Astrocyte (in vitro differentiated cells and primary cell): ENCODE results near the gene GRK5. TPM values are rescaled to one million over a fixed set of nuclear protein-coding genes. Genes with fewer than 3 reads are reported as not detected.

Source experiments
- DNase-seq: peaks from one replicate; pipeline ENCODE4 v3.0.0-alpha.2; 2010; ENCODE audit warnings: low read depth
- FAIRE-seq: peaks from 2 replicates; lab custom pipeline; 2011; peaks lifted over from hg19 to GRCh38; lab: Jason Lieb, UNC
- H2AFZ ChIP-seq: 2 replicates; pipeline ENCODE4 v1.6.0; 2012; ENCODE audit warnings: low read depth, low read length, inconsistent platforms
- H3K27ac ChIP-seq: 2 replicates; pipeline ENCODE4 v1.5.1; 2011; ENCODE audit warnings: low read depth, low read length, inconsistent platforms
- H3K27me3 ChIP-seq: 2 replicates; pipeline ENCODE4 v1.6.0; 2011; ENCODE audit warnings: low read length, inconsistent platforms; ENCODE audit not compliant: insufficient read depth
- H3K36me3 ChIP-seq: 2 replicates; pipeline ENCODE4 v1.5.1; 2011; ENCODE audit warnings: low read length, inconsistent platforms; ENCODE audit not compliant: insufficient read depth
- H3K4me1 ChIP-seq: 2 replicates; pipeline ENCODE4 v1.5.1; 2011; ENCODE audit warnings: low read length, inconsistent platforms; ENCODE audit not compliant: insufficient read depth
- H3K4me2 ChIP-seq: 2 replicates; pipeline ENCODE4 v1.6.0; 2012; ENCODE audit warnings: low read length, inconsistent platforms
- H3K4me3 ChIP-seq: 2 replicates; pipeline ENCODE4 v1.5.1; 2011; ENCODE audit warnings: low read depth, mild to moderate bottlenecking, low read length, inconsistent platforms; ENCODE audit not compliant: insufficient read depth
- H3K79me2 ChIP-seq: 2 replicates; pipeline ENCODE4 v1.6.0; 2012; ENCODE audit warnings: mild to moderate bottlenecking, low read length, inconsistent platforms; ENCODE audit not compliant: insufficient read depth
- H3K9ac ChIP-seq: 2 replicates; pipeline ENCODE4 v1.6.0; 2012; ENCODE audit warnings: mild to moderate bottlenecking, low read length, inconsistent platforms
- H3K9me3 ChIP-seq: 2 replicates; pipeline ENCODE4 v1.5.1; 2012; ENCODE audit warnings: low read depth, mild to moderate bottlenecking, low read length, inconsistent platforms; ENCODE audit not compliant: insufficient read depth
- H4K20me1 ChIP-seq: 2 replicates; pipeline ENCODE4 v1.6.0; 2012; ENCODE audit warnings: low read length, inconsistent platforms; ENCODE audit not compliant: insufficient read depth
- H3K27ac Mint-ChIP-seq: one replicate; pipeline ENCODE4 v1.8.0; 2021; ENCODE audit warnings: mild to moderate bottlenecking, mixed read lengths; ENCODE audit not compliant: unreplicated experiment
- H3K27me3 Mint-ChIP-seq: one replicate; pipeline ENCODE4 v1.8.0; 2021; ENCODE audit warnings: low read depth, mixed read lengths; ENCODE audit not compliant: unreplicated experiment
- H3K36me3 Mint-ChIP-seq: one replicate; pipeline ENCODE4 v1.8.0; 2021; ENCODE audit warnings: low read depth, mixed read lengths; ENCODE audit not compliant: unreplicated experiment
- H3K4me1 Mint-ChIP-seq: one replicate; pipeline ENCODE4 v1.8.0; 2021; ENCODE audit warnings: low read depth, mixed read lengths; ENCODE audit not compliant: unreplicated experiment
- H3K4me3 Mint-ChIP-seq: one replicate; pipeline ENCODE4 v1.8.0; 2021; ENCODE audit warnings: mild to moderate bottlenecking, moderate library complexity, mixed read lengths; ENCODE audit not compliant: unreplicated experiment
- H3K9me3 Mint-ChIP-seq: one replicate; pipeline ENCODE4 v1.8.0; 2021; ENCODE audit warnings: mild to moderate bottlenecking, mixed read lengths; ENCODE audit not compliant: unreplicated experiment
- EZH2 ChIP-seq: IDR thresholded peaks from 2 replicates; pipeline ENCODE4 v1.6.1; 2012; ENCODE audit warnings: mild to moderate bottlenecking, low read length, inconsistent platforms; ENCODE audit not compliant: insufficient read depth
- total RNA-seq: library from RNA; stranded (reverse); gene quantifications from 2 replicates; pipeline ENCODE4 v1.2.1, GENCODE V29; 2021
- TF ChIP-seq, protein P1 (sequence below): IDR thresholded peaks from 2 replicates; pipeline ENCODE4 v1.5.1; 2011; ENCODE audit warnings: low read depth, mild to moderate bottlenecking, inconsistent platforms, low read length, moderate library complexity; ENCODE audit not compliant: insufficient read depth

Gene GRK5
- total RNA-seq, 1 donor from 2014 or later: 8.5 TPM

DNA sequence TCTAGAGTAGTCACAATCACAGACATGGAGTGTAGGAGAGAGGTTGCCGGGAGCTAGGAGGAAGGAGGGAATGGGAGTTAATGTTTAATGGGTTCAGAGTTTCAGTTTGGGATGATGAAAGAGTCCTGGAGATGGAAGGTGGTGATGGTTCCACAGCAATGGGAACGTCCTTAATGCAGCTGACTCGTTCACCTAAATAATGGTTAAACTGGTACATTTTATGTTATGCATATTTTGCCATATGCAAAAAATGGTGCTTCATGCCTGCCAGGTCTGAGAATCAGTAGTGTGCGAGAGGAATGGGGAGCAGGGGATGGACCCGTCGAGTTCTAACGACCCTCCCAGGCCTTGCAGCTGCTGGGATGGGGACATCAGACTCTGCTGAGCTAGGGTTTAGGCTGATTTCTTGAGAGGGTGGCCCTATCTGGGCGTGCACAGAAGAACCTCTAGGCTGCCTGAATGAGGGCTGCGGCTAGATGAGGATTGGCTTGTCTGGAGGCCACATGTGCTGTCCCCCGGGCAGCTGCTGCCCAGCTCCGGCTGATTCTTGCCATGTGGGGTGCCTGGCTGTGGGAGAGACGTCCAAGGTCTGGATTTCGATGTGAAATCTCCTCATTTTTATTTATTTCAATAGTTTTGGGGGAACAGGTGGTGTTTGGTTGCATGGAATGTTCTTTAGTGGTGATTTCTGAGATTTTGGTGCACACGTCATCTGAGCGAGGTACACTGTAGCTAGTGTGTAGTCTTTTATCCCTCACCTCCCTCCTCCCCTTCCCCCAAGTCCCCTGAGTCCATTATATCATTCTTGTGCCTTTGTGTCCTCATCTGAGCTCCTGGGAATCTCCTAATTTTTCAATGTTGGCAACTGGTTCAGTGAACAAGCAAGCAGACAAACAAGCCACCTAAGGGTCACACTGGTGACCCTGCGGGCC, 116.0 kb downstream of the GRK5 start:
- peaks cover 8% of the 10 kb centered on the region for H3K27me3 Mint-ChIP-seq
- H2AFZ ChIP-seq: no peak overlapping the region
- no peaks in the 10 kb centered on the region for H3K9me3 Mint-ChIP-seq
- no peak overlapping the region for H3K4me2 ChIP-seq
- H3K27ac Mint-ChIP-seq: no peak overlapping the region
- H3K9ac ChIP-seq: no peak overlapping the region
- H3K27ac ChIP-seq: no peak overlapping the region
- no peak overlapping the region for H3K4me3 Mint-ChIP-seq
- no peak for TF ChIP-seq EZH2
- TF ChIP-seq, protein P1, sequence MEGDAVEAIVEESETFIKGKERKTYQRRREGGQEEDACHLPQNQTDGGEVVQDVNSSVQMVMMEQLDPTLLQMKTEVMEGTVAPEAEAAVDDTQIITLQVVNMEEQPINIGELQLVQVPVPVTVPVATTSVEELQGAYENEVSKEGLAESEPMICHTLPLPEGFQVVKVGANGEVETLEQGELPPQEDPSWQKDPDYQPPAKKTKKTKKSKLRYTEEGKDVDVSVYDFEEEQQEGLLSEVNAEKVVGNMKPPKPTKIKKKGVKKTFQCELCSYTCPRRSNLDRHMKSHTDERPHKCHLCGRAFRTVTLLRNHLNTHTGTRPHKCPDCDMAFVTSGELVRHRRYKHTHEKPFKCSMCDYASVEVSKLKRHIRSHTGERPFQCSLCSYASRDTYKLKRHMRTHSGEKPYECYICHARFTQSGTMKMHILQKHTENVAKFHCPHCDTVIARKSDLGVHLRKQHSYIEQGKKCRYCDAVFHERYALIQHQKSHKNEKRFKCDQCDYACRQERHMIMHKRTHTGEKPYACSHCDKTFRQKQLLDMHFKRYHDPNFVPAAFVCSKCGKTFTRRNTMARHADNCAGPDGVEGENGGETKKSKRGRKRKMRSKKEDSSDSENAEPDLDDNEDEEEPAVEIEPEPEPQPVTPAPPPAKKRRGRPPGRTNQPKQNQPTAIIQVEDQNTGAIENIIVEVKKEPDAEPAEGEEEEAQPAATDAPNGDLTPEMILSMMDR: no peak
- DNase-seq: no peak
- H3K79me2 ChIP-seq: peaks cover 7% of the 10 kb centered on the region
- H4K20me1 ChIP-seq: peaks cover 23% of the 10 kb centered on the region
- H3K36me3 ChIP-seq: no peaks in the 10 kb centered on the region
- peaks cover 11% of the 10 kb centered on the region for H3K36me3 Mint-ChIP-seq
- H3K4me1 ChIP-seq: peaks cover 1% of the 10 kb centered on the region
- no peak for FAIRE-seq
- no peaks in the 10 kb centered on the region for H3K27me3 ChIP-seq
- H3K9me3 ChIP-seq: no peaks in the 10 kb centered on the region
- H3K4me1 Mint-ChIP-seq: peaks cover 12% of the 10 kb centered on the region
- H3K4me3 ChIP-seq: no peak overlapping the region

DNA sequence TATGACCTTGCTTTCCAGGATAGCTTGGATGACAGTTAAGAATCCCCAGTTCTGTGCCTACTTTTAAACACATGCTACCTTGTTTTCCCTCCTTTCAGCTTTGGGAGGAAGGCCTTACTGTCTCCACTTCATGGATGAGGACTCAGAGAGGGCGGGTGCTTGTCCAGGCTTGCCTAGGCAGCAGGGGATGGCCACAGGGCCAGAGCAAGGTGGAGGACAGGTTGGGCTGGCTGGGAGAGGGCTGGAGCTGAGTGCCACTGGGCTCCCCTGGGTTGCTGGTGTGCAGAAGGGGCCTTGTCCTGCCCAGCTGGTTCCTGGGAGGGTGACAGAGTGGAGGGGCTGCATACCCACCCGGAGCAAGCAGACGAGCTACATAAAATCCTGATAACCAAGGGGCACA, 117.8 kb downstream of the GRK5 start:
- Histone ChIP-seq H3K9me3 (no peaks in the 10 kb centered on the region), H3K9ac (no peak overlapping the region), H3K4me1 (no peaks in the 10 kb centered on the region), H3K4me2 (no peak overlapping the region), H3K27me3 (no peaks in the 10 kb centered on the region), H2AFZ (no peak overlapping the region), H3K4me3 (no peak overlapping the region), H3K36me3 (no peaks in the 10 kb centered on the region), H4K20me1 (peaks cover 23% of the 10 kb centered on the region), H3K27ac (no peak overlapping the region), H3K79me2 (peaks cover 5% of the 10 kb centered on the region)
- TF ChIP-seq, protein P1: no peak
- TF ChIP-seq EZH2: no peak
- Mint-ChIP-seq H3K4me3 (no peak overlapping the region), H3K27me3 (peaks cover 8% of the 10 kb centered on the region), H3K27ac (no peak overlapping the region), H3K9me3 (no peaks in the 10 kb centered on the region), H3K36me3 (peaks cover 12% of the 10 kb centered on the region), H3K4me1 (peaks cover 3% of the 10 kb centered on the region)
- DNase-seq (no peak), FAIRE-seq (no peak)

DNA sequence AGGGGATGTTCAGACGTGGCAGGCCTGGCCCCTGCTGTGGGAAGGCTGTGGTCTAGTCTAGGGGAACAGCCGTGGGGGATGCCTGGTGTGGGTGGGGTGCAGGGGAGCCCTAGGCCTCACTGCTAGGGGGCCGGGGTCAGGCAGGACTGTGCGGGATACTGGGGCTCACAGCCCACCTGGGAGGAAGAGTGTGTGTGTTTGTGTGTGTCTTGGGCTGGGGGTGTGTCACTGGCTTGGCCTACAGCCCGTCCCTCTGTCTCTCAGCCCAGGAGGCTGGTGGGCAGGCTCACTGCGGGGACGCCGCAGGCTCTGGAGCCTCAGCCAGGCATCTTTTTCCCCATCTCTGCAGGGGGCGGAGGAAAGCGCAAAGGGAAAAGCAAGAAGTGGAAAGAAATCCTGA, 118.8 kb downstream of the GRK5 start:
- Histone ChIP-seq H3K4me3 (no peak overlapping the region), H2AFZ (no peak overlapping the region), H3K27me3 (no peaks in the 10 kb centered on the region), H3K4me2 (no peak overlapping the region), H4K20me1 (peaks cover 23% of the 10 kb centered on the region), H3K27ac (no peak overlapping the region), H3K36me3 (no peaks in the 10 kb centered on the region), H3K4me1 (no peaks in the 10 kb centered on the region), H3K9ac (no peak overlapping the region), H3K79me2 (peaks cover 5% of the 10 kb centered on the region), H3K9me3 (no peaks in the 10 kb centered on the region)
- peaks cover 13% of the 10 kb centered on the region for H3K36me3 Mint-ChIP-seq
- H3K9me3 Mint-ChIP-seq: no peaks in the 10 kb centered on the region
- no peak overlapping the region for H3K27ac Mint-ChIP-seq
- no peak for TF ChIP-seq EZH2
- TF ChIP-seq, protein P1: no peak
- FAIRE-seq (no peak), DNase-seq (no peak)
- peaks cover 8% of the 10 kb centered on the region for H3K27me3 Mint-ChIP-seq
- peaks cover 2% of the 10 kb centered on the region for H3K4me1 Mint-ChIP-seq
- H3K4me3 Mint-ChIP-seq: no peak overlapping the region
